IPS DF 6.9 (cell line): ENCODE data around the gene PAX4.
A peak's percentile ranks its signal among the peaks of the same experiment; 100 is the strongest.

ENCODE experiments used
- DNase-seq: peaks from one replicate; pipeline ENCODE4 v3.0.0-alpha.2; 2013; ENCODE audit warnings: low read depth, low spot score
- H3K27ac ChIP-seq: one replicate; pipeline ENCODE4 v1.5.1; 2013; ENCODE audit warnings: low read length, control low read depth
- H3K27me3 ChIP-seq: 2 replicates; pipeline ENCODE4 v1.6.1; 2013; ENCODE audit warnings: mild to moderate bottlenecking, low read length; ENCODE audit not compliant: control insufficient read depth, insufficient read depth
- H3K36me3 ChIP-seq: 2 replicates; pipeline ENCODE4 v1.6.1; 2013; ENCODE audit warnings: low read length; ENCODE audit not compliant: control insufficient read depth, insufficient read depth
- H3K4me1 ChIP-seq: 2 replicates; pipeline ENCODE4 v1.6.1; 2013; ENCODE audit warnings: low read length; ENCODE audit not compliant: control insufficient read depth, insufficient read depth
- H3K4me3 ChIP-seq: 2 replicates; pipeline ENCODE4 v1.5.1; 2013; ENCODE audit warnings: mild to moderate bottlenecking, low read length
- H3K9me3 ChIP-seq: 2 replicates; pipeline ENCODE4 v1.6.1; 2013; ENCODE audit warnings: low read length, inconsistent platforms; ENCODE audit not compliant: control insufficient read depth, insufficient read depth
- WGBS: extraction: QIAGEN DNeasy Blood & Tissue Kit; methylation state at CpG from one replicate; pipeline ENCODE4 v1.1.7; 2013; ENCODE audit warnings: mixed read lengths, missing lambda C conversion rate; ENCODE audit not compliant: insufficient read length, insufficient coverage; 5-methylcytosine and 5-hydroxymethylcytosine counted together

The PAX4 gene

DNA sequence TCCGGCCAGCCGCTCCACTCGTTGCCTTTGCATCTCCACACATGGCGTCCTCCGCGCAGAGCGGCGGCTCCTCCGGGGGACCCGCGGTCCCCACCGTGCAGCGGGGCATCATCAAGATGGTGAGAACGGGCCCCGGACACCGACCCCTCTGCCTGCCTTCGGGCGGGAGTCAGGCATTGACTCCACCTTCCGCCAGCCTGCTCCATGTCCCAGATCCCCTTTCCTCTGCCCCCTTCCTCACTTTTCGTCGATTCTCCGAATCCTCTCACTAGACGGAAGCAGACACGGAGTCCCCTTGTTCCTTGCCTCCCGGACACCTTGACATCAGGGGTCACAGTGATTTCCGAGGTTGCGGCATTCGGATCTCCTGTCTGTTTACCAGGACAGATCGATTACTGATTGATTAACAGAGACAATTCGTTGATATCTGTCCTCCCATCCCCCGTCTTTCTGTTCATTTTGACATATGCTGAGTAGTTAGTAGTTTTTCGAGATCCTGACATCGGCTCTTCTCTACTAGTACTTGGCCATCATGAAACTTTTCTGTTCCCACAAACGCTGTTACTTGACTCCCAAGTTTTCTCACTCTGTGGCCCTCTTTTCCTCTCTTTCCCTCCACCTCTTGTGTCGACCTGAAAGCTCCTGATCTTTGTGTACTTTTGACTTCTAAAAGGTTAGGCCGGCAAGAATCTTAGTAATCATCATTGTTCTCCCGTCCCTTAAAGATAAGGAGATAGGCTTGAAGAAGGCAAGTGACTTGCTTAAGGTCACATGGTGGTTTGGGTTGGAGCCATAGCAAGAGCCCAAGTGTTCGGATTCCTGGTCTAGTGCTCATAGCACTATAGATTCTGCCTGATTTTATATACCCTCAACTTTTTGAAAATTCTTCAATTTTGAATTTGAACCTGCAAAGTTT lies 34.6 kb upstream of the PAX4 start:
- no peak for DNase-seq
- no peaks in the 10 kb centered on the region for H3K36me3 ChIP-seq
- no CpG with 5 or more reads among the region's 38 CpGs for WGBS
- no peaks in the 10 kb centered on the region for H3K9me3 ChIP-seq
- H3K27me3 ChIP-seq, result no peaks in the 10 kb centered on the region
- 0 out of 2 replicates have a peak, but pooled peaks cover 1% of the 10 kb centered on the region for H3K4me1 ChIP-seq
- H3K4me3 ChIP-seq, result peak overlapping the region; percentile 74
- H3K27ac ChIP-seq, result no peak overlapping the region

DNA sequence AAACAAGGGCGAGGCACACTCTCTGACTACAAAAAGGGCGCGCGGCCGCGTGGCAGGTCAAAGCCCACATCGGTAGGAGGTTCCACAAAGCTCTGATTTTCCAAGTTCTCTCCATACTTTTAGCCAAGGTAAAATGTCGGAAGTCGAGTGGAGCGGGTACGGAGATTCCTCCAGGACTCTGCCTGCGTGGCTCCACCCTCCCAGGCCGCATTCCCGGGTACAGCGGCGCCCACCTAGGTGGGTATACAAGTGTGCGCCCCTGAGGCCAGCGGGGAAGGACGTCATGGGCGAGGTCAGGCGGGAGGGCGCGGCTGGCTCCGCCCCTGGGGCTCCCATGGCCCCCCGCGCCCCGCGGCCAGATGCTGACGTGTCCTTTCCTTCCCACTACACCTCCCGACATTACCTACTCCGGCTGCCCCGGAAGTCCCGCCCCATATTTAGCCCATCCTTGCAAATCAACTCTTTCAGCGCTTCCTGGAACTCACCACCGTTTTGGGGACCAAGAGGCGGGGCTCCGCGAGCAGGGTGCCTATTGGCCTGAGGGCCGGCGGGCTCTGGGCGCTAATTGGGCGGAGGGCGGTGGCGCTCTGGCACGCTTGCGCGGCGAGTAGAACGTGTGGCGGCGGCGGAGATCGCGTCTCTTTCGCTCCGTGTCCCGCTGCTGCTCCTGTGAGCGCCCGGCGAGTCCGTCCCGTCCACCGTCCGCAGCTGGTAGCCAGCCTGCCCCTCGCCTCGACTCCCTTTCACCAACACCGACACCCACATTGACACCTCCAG lies 33.8 kb upstream of the PAX4 start, which contains the start of gene SND1:
Gene SND1, plus strand, starts transcription at position 639 of the 777 bp plus-strand sequence. CDS start 180 bp downstream, outside the sequence.
- 0 out of 2 replicates have a peak, but pooled peaks cover 1% of the 10 kb centered on the region for H3K4me1 ChIP-seq
- H3K27me3 ChIP-seq, result no peaks in the 10 kb centered on the region
- peak within 1 kb of the TSS; percentile 74 for H3K4me3 ChIP-seq
- no peaks in the 10 kb centered on the region for H3K9me3 ChIP-seq
- no peak within 1 kb of the TSS for H3K27ac ChIP-seq
- H3K36me3 ChIP-seq, result no peaks in the 10 kb centered on the region
- DNase-seq, result peak; percentile 97
- WGBS, result no CpG with 5 or more reads among the region's 67 CpGs

DNA sequence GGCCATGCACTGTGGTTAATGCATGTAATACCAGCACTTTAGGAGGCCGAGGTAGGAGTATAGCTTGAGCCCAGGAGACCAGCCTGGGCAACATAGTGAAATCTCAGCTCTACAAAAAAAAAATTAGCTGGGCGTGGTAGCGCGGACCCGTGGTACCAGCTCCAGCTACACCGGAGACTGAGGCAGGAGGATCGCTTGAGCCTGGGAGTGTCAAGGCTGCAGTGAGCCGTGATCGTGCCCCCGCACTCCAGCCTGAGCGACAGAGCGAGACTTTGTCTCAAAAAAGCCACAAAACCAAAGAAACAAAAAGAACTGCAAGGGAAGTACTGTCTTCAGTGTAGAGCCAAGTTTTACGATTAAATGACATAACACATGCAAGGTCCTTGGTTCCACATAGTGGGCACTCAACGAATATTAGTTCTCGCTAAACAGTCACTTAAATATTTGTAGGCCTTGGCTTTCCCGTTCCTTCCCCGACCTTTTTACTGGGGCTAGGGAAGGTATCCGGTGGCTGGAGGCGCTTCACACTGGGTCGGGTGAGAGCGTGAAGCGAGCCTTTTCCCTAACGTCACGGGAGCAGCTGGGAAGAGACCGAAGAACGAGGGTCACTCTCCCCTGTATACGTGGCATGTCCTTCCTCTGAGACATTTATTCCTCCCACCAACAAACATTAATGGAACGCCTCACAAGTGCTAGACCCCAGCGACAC lies 33.1 kb upstream of the PAX4 start:
- Histone ChIP-seq H3K27ac (no peak overlapping the region), H3K9me3 (no peaks in the 10 kb centered on the region), H3K4me1 (0 out of 2 replicates have a peak, but pooled peaks cover 1% of the 10 kb centered on the region), H3K4me3 (peak overlapping the region; percentile 60; the same call in 1 of the 2 replicates), H3K36me3 (no peaks in the 10 kb centered on the region), H3K27me3 (no peaks in the 10 kb centered on the region)
- WGBS, result no CpG with 5 or more reads among the region's 29 CpGs
- DNase-seq, result no peak

DNA sequence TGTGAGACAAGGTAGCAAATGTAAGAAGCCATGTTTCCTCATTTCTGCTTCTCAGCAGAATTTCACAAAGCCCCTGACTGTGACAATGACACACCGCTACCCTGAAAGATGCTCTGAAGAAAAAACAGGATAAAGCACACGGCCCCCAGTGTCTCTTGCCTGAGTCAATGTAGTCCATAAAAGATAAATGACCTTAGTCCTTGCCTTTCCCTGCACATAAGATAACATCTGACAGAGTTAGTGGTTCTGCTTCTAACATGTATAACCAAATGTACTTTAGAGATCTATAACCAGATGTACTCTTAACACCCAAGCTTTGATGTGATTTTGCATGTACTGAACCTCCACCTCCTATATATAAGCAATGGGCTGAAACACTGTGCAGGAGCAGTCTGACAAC lies 31.0 kb upstream of the PAX4 start:
- H3K4me3 ChIP-seq, result no peak overlapping the region
- WGBS, result no CpG with 5 or more reads among the region's 2 CpGs
- H3K27ac ChIP-seq, result no peak overlapping the region
- no peaks in the 10 kb centered on the region for H3K27me3 ChIP-seq
- H3K36me3 ChIP-seq, result no peaks in the 10 kb centered on the region
- no peaks in the 10 kb centered on the region for H3K9me3 ChIP-seq
- H3K4me1 ChIP-seq, result no peaks in the 10 kb centered on the region
- no peak for DNase-seq

DNA sequence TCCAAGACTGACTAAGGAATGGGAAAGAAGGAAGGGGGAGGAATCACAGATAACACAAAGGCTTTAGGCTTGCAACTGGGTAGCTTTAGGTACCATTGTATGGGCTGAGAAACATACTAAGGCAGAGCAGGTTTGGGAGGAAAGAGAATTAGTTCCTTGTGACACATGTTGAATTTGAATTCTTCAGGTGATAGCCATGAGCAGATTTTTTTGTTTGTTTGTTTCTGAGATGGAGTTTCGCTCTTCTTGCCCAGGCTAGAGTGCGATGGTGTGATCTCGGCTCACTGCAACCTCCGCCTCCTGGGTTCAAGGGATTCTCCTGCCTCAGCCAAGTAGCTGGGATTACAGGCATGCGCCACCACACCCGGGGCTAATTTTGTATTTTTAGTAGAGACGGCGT lies 29.7 kb upstream of the PAX4 start:
- WGBS, result no CpG with 5 or more reads among the region's 8 CpGs
- DNase-seq, result no peak
- H3K27me3 ChIP-seq, result no peaks in the 10 kb centered on the region
- no peak overlapping the region for H3K27ac ChIP-seq
- H3K9me3 ChIP-seq, result no peaks in the 10 kb centered on the region
- no peak overlapping the region for H3K4me3 ChIP-seq
- H3K4me1 ChIP-seq, result no peaks in the 10 kb centered on the region
- H3K36me3 ChIP-seq, result no peaks in the 10 kb centered on the region

DNA sequence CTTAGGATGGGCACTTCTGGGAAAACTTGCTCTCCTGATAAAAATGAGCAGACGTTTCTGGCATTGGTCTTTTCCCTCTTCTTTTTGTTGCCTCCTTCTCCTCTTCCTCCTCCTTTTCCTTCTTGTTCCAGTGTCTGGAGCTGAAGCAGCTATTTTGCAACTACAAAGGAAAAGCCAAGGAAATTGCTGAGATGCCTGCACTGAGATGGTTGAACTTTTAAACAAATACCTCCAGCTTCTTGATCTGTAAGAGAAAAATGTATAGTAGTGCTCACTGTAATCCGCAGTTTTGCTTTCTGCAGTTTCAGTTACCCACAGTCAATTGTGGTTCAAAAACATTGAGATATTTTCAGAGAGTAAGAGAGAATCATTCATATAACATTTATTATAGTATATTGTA lies 26.5 kb upstream of the PAX4 start:
- Histone ChIP-seq H3K9me3 (no peaks in the 10 kb centered on the region), H3K27ac (no peak overlapping the region), H3K36me3 (no peaks in the 10 kb centered on the region), H3K4me1 (peaks cover 1% of the 10 kb centered on the region; the same call in 1 of the 2 replicates), H3K4me3 (no peak overlapping the region), H3K27me3 (no peaks in the 10 kb centered on the region)
- no CpG with 5 or more reads among the region's 2 CpGs for WGBS
- no peak for DNase-seq

DNA sequence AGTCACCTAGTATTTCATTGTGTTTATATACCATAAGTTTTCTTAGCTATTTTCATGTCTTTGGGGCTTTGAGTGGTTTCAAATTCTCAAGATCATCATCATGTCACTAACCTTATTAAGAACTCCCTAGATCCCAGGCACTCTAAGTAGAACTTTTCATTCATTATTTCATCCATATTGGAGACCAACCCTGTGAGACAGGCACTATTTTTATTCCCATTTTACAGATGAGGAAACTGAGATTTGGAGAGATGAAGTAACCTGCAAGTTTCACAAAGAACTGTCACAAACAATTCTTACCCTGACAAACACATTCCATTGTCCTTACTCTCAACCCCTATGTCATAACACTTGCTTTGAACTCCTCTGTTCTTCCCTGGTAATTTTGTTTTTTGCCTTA lies 20.3 kb upstream of the PAX4 start:
- Histone ChIP-seq H3K27ac (no peak overlapping the region), H3K27me3 (no peaks in the 10 kb centered on the region), H3K4me3 (no peak overlapping the region), H3K36me3 (no peaks in the 10 kb centered on the region), H3K4me1 (peaks cover 1% of the 10 kb centered on the region; the same call in 1 of the 2 replicates), H3K9me3 (no peaks in the 10 kb centered on the region)
- DNase-seq, result no peak

DNA sequence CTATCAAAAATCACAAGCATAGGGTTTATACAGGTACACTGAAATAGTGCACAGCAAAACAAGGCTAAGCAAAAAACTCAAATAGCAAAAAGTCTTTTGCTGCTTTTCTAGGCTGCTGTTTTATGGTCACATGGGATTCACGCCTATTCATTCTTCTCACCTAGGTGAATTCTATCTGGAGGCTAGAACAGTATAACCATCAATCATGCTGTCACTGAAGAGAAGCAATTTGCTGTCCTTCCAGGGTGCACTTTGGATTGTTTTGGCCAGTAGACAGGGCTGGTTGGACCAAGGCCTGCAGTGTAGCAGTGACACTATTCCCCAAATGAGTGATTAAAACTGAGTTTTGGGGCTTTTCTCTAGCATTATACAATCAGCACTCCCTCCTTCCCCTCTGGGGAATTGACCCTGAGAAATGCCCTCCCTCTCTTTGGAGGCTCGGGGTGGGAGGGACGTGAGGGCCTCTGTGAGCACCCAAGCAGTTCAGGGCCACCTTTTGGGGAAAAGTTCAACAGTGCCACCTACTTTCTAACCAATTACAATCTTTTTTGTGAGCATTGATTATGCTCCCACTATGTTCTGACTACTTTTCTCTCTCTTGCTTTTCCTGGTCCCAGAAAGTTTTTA lies 17.8 kb upstream of the PAX4 start:
- Histone ChIP-seq H3K36me3 (no peaks in the 10 kb centered on the region), H3K4me3 (no peak overlapping the region), H3K4me1 (no peaks in the 10 kb centered on the region), H3K27ac (no peak overlapping the region), H3K9me3 (no peaks in the 10 kb centered on the region), H3K27me3 (no peaks in the 10 kb centered on the region)
- no peak for DNase-seq
- no CpG with 5 or more reads among the region's 3 CpGs for WGBS

DNA sequence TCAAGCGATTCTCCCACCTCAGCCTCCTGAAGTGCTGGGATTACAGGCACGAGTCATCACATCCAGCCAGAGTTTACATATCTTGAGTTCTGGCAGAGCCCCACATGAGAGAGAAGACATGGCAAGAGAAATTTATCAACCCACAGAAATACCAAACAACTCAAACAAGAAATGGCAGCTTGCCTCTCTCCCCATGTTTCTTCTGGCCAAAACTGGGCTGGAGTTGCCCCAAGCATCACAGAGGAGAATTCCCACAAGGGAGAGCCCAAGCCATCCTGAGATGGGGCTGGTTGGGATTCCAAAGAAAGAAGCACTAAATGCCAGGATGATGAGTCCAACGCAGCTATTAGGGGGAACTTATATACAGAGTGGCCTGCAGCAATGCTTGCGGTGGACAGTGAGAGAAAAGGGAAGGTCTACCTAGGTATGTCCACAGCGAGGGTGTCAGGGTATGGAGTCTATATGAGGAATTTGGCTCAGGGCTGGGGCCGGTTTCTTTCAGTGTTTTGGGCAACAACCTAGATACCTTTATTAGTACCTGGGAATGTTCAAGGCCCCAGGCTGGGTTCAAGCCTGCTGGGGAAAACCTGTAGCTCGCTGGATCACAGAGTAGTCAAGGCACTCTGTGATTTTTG lies 14.5 kb upstream of the PAX4 start:
- Histone ChIP-seq H3K4me3 (no peak overlapping the region), H3K27ac (no peak overlapping the region), H3K9me3 (no peaks in the 10 kb centered on the region), H3K36me3 (no peaks in the 10 kb centered on the region), H3K4me1 (no peaks in the 10 kb centered on the region; the same call in 1 of the 2 replicates), H3K27me3 (no peaks in the 10 kb centered on the region)
- WGBS, result no CpG with 5 or more reads among the region's 7 CpGs
- DNase-seq, result no peak
